Left renal cortex interstitium (tissue), 4 donors: ENCODE results near the gene CT55. TPM values are rescaled to one million over a fixed set of nuclear protein-coding genes. Genes with fewer than 3 reads are reported as not detected.
"Not testable (repeated sequence)": the region's sequence is repeated elsewhere in the genome, so short reads cannot be mapped to it uniquely, and the experiment has no call there.

ENCODE experiments used
- DNase-seq, 4 donors: peaks; one replicate each; pipeline ENCODE4 v3.0.0-alpha.2; 2013; ENCODE audit warnings: low read depth in 4 of 4, low spot score in 2 of 4, missing footprints in 1 of 4
- polyA plus RNA-seq, 4 donors: library from polyadenylated mRNA; unstranded; fragments of 120-200 nt; gene quantifications; one replicate each; pipeline ENCODE4 v1.2.1, GENCODE V29; 2013; ENCODE audit not compliant: insufficient read length in 4 of 4

The CT55 gene
- under 1 TPM; 0.13 to 0.30 (median 0.20) TPM for polyA plus RNA-seq

- no peak for DNase-seq
These were observed at the start of gene CT55 for GRCh38 chrX:135170877-135171519. CT55 (minus strand) TSS chrX:135171398; CDS start chrX:135171171, 227 bp downstream.

DNA sequence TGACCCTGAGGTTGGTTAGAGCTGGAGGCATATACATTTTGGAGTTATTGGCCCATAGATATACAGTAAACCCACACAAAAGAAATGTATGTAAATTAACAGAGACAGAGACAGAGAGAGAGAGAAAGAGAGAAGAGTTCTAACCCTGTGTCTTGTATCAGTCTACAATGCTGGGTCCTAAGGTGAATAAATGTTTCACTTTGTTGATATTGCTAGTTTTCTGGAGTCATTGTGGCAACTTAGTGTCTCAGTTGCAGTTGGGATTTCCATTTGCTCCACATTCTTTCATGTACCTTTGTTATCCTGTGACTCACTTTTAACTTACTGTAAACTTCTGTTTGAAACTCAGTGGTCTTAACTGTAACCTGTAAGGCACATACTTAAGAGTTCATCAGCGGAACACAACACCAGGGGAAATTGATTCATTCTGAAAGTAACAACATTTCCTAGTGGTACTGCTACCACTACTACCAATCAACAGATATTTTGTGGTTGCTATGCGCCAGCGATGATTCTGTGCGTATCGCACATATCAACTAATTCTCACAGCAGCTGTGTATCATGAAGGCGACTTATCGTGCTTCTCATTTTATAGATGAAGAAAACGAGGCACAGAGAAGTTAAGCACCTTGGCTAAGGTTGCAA, 42.1 kb upstream of the CT55 start:
- DNase-seq: no peak

- DNase-seq: not testable (repeated sequence)
These were observed 35.2 kb upstream of the CT55 start for GRCh38 chrX:135206427-135206826.

DNA sequence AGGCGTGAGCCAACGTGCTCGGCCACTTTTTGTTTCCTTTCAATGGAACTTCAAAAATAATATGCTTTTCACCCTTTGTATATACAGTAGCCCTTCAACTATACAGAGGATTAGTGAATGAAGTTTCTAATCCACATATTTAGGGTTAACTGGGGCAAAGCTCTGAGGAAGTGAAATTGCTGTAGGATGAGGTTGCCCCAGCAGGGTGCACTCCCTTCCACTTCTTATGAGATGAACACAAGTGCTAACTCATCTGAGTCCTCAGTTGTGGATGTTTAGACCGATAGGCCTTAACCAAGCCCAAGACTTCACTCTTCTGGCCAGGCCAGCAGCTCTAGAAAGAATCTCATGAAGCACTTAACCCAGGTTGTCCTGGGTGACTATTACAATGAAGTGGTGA, 29.1 kb upstream of the CT55 start:
- no peak for DNase-seq

DNA sequence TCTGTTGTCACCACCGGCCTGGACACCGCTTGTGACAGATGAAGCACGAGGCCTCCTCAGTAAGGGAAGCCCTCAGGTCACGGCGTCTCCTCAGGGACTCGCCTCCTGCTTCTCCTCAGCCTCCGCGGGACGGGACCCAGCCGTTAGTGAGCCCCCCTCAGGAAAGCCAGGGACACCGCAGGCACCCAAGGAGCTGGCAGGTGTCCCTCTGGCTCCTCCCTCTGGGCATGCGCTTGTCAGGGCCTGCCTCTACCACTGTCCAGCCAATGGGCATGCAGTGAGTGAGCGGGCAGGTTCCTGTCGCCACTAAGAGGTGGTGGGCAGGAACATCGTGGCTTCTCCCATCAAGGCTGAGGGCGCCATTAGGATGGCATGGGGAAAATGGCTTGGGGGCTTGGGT, 23.5 kb upstream of the CT55 start:
- no peak for DNase-seq

GRCh38 chrX:135193740-135194139, 22.5 kb upstream of the CT55 start:
- no peak for DNase-seq

GRCh38 chrX:135191838-135192237, 20.6 kb upstream of the CT55 start:
- DNase-seq: no peak

DNA sequence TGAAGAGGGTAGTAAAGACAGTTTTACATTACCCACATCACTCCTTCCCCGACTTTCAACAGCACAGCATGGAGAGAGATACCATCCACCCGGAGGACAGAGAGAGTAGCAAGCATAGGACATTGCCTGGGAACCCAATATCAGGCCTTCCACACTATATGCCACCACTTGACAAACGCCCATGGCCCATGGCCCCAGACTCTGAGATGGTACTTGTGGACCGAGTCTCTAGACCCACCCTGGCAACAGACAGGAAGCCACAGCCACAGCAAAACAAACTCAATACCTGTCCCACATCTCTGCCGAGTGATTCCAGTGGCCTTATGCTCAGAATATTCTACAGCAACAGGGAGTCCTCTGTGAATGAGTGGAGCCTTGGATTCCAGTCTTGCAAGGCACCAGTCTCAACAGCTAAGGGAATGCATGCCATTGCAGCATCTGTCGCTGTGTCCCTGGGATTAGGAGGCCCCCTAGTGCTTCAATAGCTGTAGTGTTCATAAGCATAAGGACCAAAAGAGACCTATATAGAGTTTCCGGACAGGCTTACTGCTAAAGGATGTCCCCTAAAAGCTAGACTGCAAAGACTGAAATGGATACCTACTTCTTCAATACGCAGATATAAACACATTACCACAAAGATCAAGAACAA, 14.7 kb upstream of the CT55 start:
- DNase-seq: peak in 3 of 4 donors; percentile 0 to 19 (median 0)

- DNase-seq: no peak
These were observed 7.4 kb upstream of the CT55 start for GRCh38 chrX:135178636-135179035.

GRCh38 chrX:135170468-135170867, 730 bp downstream of the CT55 start:
- DNase-seq: no peak

GRCh38 chrX:135169534-135169933, 1.7 kb downstream of the CT55 start:
- not testable (repeated sequence) for DNase-seq

DNA sequence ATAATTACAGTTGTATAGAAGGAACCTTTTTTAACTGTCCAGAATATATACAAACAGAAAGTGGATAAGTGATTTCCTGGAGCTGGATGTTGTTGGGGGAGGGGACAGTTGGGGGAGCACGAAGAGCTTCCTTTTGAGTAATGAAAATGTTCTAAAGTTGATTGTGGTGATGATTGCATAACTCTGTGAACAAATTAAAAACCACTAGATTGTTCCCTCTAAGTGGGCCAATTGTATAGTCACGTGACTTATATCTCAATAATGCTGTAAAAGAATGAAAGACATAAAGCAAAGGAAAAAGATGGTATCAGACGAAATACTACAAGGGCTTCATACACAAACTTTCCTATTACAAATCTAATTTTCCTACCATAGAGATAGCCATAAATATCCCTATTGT, 2.7 kb downstream of the CT55 start:
- no peak for DNase-seq

GRCh38 chrX:135154688-135155087, 16.5 kb downstream of the CT55 start:
- DNase-seq: not testable (repeated sequence)

DNA sequence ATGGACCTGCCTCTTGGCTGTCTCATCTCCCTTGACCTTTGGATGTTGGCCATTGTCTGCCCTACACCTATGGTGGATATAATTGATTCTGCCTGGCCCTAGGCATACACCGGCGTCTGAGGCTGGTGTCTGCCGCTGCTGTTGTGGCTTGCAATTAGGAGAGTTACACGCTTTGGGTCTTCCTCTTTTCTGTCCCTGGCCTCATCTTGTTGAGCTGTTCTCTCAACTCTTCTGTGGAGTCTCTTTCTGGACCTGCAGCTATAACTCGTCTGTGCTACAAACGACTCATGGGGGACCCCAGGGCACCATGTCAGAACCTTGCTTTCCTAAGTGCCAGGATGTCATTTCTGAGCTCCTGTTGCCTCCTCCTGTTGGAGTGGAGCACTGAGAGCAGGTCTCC, 45.1 kb downstream of the CT55 start:
- not testable (repeated sequence) for DNase-seq

GRCh38 chrX:135120056-135120576, 51.1 kb downstream of the CT55 start, which contains the start of gene ETDB:
ETDB (minus strand) TSS chrX:135120526; CDS start chrX:135119261, 1,265 bp downstream.
- not testable (repeated sequence) for DNase-seq

GRCh38 chrX:135116064-135116463, 55.1 kb downstream of the CT55 start:
- DNase-seq: not testable (repeated sequence)

- no peak for DNase-seq
These were observed 56.8 kb downstream of the CT55 start for GRCh38 chrX:135114392-135114791.

- no peak for DNase-seq
These were observed 58.5 kb downstream of the CT55 start for GRCh38 chrX:135112743-135113142.

- no peak for DNase-seq
These were observed 59.0 kb downstream of the CT55 start for GRCh38 chrX:135112096-135112729.

GRCh38 chrX:135109554-135109953, 61.6 kb downstream of the CT55 start:
- no peak for DNase-seq
